ENCODE results near the gene PHF10. TPM values are rescaled to one million over a fixed set of nuclear protein-coding genes. Genes with fewer than 3 reads are reported as not detected.
"Not testable (repeated sequence)": the region's sequence is repeated elsewhere in the genome, so short reads cannot be mapped to it uniquely, and the experiment has no call there.

Gene PHF10
- total RNA-seq, 1 donor from 2014 or later: 29.5 TPM

GRCh38 chr6:169723200-169723909, 945 bp downstream of the PHF10 start:
- peak; percentile 45 for DNase-seq

- DNase-seq: peak; percentile 25
Observed at GRCh38 chr6:169722362-169723199, 1.7 kb downstream of the PHF10 start.

GRCh38 chr6:169720207-169720855, 4.0 kb downstream of the PHF10 start:
- no peak for DNase-seq

DNA sequence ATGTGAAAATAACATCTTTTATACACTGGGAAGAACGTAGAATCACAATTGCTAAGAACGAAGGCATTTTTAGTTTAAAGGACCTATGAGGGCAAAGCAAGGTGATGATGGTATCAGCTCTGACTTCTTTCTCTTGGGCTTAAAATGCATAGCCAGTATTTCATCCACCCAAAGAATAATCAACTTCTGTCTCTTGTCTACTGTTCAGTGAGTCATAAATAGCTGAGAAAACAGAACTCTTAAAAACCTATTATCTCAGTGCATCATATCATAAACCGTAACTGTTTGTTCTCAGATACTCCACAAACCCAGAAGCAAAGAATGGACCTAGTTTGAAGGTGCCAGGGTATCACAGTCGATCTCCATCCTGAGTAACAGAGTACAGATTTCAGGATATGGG, 5.2 kb downstream of the PHF10 start:
- no peak for DNase-seq

- no peak for DNase-seq
Observed at GRCh38 chr6:169714595-169714994, 9.7 kb downstream of the PHF10 start.

- no peak for DNase-seq
Observed at GRCh38 chr6:169714178-169714577, 10.1 kb downstream of the PHF10 start.

DNA sequence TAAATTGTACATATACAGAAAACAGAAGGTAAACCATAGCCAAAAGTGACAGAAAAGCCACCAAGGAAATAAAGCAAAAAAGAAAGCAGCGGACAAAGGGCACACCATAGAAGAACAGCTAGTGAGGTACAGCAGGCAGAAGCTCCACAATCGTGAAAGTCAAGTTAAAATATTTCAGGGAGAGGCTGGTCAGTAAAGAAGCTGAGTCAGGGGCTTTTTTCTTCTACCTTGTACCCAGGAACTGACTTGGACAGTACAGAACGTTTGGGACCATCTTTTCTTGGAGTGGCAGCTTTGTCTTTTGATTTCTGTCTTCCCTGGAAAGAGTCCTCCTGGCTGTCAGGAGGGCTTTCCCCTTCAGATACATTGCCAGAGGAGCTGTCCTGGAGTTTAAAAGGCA, 14.3 kb downstream of the PHF10 start:
- no peak for DNase-seq

GRCh38 chr6:169709293-169709692, 15.0 kb downstream of the PHF10 start:
- DNase-seq: no peak

DNA sequence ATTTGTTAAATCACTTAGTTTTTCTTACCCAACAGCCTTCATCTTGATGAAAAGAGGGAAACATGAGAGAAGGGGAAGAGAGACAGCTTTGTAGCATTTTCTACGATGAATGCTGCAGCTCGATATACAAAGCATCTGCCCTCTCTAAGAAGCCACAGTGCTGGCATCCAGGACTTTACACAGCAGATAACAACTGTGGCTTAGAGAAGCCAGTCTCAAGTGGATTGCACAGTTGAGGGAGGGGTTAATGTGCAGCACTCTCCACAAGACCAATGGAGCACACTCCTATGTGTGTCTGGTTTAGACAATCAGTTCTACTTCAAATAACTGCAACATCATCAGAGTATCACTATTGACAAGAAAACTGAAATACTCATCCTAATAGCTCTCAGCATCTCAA, 16.5 kb downstream of the PHF10 start:
- DNase-seq: no peak

- no peak for DNase-seq
Observed at GRCh38 chr6:169702840-169703246, 21.5 kb downstream of the PHF10 start.

GRCh38 chr6:169701954-169702839, 22.1 kb downstream of the PHF10 start, which contains the start of the genes C6orf120 and WDR27:
TSS of gene C6orf120 (plus strand) at chr6:169702126. CDS start at chr6:169702460, 334 bp downstream.
TSS of gene WDR27 (minus strand) at chr6:169702029. CDS start at chr6:169689005, 13,024 bp downstream.
- DNase-seq: peak; percentile 91

DNA sequence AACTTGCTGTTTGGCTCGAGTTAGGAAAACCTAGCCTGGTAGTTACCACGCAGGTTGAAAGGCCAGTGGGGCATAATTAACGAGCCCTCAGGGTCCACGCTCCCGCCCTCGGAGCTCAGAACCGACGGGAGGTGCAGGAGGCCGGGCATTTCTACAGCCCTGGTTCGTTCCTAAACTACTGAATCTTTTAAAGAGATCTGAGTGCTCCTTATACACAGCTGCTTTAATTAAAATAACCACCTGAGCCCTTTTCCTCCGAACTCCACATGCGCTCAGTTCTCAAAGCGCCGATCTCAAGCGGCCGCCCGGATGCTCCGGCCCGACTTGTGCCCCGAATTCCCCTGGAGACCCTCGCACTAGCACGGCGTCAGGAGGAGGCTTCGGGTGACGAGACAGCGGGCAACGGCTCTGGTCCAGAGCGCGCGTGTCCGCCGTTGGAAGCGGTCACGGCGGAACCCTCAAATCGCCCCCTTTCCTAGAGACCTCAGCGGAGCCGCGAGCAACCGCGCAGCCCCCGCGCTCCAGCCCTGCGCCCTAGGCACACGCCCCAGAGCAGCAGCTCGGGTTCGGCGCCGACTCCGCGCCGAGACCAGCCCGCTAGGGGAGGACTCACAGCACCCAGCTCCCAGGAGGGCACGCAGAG, 22.9 kb downstream of the PHF10 start:
- no peak for DNase-seq

DNA sequence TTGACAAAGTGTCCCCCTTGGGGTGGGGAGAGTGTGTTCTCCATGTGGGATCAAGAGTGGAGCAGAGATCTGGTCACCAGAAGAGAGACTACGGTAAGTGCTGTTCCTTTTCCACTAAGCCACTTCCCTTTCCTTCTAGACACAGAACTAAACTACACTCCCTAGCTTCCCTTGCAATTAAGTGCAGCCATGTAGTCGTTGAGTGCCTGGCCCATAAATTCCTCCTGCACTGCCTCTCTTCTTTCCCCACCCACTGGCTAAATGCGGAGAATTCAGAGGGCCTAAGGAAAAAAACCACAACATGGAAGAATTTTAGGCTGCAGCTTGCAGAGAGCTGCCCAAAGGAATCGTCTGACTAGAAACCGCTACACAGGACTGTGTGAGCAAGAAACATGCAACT, 24.0 kb downstream of the PHF10 start:
- no peak for DNase-seq

DNA sequence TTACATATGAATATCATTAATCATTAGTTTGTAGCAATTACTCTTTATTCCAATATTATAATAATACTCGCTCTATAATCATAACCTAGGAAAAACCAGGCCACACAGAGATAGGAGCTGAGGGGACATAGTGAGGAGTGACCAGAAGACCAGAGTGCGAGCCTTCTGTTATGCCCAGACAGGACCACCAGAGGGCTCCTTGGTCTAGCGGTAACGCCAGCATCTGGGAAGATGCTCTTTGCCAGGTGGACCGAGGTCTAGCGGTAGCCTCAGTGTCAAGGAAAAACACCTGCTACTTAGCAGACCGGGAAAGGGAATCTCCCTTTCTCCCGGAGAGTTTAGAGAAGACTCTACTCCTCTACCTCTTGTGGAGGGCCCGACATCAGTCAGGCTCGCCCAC, 27.2 kb downstream of the PHF10 start:
- not testable (repeated sequence) for DNase-seq

GRCh38 chr6:169695131-169695530, 29.2 kb downstream of the PHF10 start:
- DNase-seq: no peak

DNA sequence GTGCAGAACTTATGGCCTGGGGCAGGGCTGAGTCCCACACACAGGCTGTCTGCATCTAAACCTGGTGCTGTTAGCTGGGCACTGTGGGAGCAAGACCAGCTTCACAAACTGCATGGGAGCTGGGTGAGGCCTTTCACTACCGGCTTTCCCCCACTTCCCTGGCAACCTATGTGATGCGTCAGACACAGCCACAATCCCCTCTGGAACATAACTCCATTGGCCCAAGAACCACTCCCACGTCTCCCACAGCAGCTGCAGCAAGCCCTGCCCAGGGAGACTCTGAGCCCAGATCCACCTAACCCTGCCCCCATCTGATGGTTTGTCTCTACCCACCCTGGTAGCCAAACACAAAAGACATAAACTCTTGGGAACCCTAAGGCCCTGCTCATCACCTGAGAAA, 31.8 kb downstream of the PHF10 start:
- no peak for DNase-seq

DNA sequence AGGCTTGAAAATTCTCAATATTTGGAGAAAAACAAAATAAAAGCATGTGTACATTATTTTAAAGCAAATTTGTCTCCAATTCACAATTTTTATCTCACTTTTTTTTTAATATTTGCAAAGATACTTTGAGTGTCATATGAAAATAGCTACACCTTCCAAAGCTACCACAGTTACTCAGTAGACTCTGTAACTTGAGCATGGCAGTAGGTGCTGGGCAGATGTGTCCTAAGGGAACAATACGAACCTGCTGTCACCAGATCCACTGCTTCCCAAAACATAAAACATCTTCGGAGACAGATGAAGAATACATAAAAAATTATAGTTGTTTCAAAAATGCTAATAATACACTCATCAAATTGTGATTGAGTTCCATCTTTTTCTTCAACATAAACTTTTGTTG, 33.0 kb downstream of the PHF10 start:
- DNase-seq: no peak

DNA sequence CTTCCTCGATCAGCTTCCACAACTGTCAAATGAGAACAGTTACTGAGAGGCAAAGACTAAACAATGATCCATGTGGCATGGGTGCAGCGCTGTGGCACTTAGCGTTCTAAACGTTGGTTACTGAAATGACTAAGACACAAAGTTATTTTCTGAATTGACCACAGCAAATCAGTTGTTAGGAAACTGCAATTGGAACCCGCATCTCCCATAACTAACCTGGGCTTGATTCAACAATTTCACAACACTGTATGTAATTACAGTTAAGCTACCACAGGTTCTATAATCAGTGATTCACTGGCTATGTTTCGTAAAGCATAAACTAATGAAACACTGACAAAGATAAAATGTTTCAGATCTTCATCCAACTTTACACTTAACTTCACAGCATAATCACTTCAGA, 35.0 kb downstream of the PHF10 start:
- no peak for DNase-seq

- DNase-seq: no peak
Observed at GRCh38 chr6:169685860-169686259, 38.4 kb downstream of the PHF10 start.

GRCh38 chr6:169684056-169684455, 40.2 kb downstream of the PHF10 start:
- no peak for DNase-seq

DNA sequence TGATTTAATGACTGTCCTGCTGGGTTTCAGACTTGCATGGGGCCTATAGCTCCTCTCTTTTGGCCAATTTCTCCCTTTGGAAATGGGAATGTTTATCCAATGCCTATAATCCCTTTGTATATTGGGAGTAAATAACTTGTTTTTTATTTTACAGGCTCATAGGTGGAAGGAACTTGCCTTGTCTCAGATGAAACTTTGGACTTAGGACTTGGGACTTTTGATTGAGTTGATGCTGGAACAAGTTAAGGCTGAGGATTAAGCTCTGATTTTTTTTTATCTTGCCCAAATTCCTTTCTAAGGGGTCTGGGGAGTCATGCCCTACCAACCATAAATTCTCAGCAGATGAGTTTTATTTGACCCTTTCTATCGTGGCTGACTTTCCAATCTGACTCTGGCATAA, 46.0 kb downstream of the PHF10 start:
- DNase-seq: no peak
